ENCODE data around the gene WWP2. TPM values are rescaled to one million over a fixed set of nuclear protein-coding genes. Genes with fewer than 3 reads are reported as not detected.

The WWP2 gene
- total RNA-seq, 1 donor from 2014 or later = 76.6 TPM

- intact Hi-C loops (cut with micrococcal nuclease) = no loop called here
Measured at GRCh38 chr16:69888005-69888590, 126.0 kb downstream of the WWP2 start.

DNA sequence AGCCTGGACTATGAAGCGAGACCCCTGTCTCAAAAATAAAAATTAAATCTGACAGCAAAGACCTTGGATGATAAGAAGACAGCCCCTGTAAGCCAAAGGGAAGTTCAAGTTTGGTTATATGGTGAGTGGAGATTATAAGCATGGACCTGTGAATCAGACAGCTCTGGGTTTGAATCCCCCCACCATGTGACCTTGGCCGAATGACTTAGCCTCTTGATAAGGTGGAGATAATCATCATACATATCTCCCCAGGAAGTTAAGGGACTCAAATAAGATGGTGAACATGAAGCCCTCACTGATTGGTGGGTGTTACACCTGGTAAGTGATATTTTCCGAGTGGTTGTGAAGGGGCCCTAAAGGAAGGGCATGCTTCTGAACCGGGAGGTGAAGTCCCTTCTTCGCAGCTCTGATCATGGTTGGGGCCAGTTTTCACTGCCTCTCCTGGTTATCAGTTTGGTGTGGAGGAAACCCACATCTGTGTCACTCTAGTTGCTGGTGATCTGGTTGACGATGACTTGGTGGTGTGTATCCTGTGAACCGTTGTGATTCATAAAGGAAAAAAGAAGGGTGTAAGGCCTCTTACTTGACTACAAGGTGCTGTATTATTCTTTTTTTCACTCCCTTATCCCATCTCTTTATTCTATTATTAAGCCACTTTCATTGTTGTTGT is 127.3 kb downstream of the WWP2 start:
- intact Hi-C loops (cut with micrococcal nuclease) = no loop called here

DNA sequence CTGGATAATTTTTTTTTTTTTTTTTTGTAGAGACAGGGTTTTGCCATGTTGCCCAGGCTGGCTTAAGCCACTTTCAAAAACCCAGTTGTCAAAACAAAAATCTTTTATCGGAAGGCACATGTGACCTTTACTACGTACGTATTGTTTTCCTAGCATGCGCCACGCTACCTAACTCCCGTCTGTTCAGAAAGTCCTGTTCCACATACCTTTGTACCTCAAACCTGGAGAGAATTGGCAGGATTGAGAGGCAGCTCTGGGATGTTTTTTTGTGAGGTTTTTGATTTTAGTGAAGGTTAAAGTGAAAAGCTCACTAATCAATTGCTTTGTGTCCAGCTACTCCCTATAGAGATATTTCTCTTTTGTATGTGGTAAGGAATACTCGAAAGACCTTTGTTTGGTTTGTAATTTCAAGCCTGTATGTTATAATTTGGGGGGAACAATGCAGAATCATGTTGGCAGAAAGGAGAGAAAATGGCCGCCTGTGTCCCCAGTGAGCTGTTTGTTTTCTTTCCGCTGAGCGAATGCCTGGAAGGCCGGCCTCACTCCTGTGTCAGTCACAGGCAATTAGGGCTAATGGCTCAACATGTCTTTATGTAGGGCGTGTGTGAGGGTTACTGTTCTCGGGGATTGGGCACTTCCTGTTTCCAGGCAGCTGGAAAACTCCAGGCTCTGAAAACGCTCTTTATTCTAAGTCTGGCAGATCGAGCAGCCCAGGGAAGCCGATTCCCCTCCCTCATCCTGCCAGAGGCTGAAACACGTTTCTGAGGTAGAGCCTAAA is 128.2 kb downstream of the WWP2 start:
- intact Hi-C loops (cut with micrococcal nuclease) = no loop called here

DNA sequence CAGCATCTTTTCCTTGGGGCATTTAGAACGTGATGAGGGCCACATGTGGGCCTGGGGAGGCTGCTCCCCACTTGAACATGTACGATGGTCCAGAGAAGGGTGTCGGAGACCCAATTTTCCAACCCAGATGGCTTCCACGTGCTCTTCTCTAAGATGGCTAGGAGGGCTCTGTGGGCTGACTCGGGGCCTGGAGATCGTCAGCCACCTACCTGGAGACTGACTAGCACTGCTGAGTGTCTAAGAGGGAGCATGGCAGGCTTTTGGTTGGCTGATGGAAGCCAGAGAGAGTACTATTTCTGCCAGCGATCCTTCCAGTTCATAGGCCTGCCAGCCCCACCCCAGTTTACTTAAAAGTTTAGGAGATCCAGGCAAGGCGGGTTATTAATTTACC is 128.8 kb downstream of the WWP2 start:
- intact Hi-C loops (cut with micrococcal nuclease) = no loop called here

DNA sequence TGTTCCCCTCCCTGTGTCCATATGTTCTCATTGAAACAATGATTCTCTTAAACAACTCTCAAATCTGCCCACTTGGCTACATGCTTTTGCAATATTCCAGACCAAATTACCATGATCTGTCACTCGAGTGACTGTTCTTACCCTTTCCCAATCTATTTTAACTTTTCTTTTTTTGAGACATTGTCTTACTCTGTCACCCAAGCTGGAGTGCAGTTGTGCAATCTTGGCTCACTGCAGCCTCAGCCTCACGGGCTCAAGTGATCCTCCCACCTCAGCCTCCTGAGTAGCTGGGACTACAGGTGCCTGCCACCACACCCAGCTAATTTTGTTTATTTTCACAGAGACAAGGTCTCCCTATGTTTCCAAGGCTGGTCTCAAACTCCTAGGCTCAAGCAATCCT is 130.2 kb downstream of the WWP2 start:
- intact Hi-C loops (cut with micrococcal nuclease) = no loop called here

DNA sequence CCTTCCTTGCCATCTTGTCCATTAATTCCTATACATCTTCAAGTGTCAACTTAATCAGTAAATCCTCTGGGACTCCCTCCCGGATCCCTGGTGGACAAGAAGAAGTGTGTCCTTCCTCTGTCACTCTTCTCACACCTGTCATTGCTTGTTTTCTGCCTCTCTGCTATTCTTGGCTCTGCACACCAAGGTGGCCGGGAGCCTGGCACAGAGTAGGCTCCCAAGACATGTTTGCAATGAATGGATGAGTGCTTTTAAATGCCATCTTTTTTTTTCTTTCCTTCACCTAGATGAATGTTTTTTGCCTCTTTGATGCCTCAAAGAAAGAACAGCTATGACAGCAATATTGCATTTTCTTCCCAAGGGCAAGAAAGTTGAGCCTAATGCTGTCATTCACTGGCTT is 131.0 kb downstream of the WWP2 start:
- intact Hi-C loops (cut with micrococcal nuclease) = no loop called here

DNA sequence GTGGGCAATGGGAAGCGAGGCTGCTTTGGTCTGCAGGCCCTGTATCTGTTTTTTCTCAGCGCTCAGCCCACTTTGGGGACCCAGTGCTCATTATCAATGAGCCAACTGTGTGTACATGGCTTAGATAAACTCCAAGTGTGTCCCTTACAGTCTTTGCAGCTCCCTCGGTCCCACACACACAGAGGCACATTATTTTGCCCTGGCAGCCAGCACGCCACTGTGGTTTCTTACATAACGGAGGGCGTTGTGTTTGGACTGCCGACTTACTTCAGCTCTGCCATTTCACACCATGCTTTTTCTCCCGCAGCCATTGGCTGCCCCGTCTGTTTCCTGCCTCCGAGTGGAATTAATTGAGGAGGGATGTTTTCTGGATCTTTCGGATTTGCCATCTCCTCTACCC is 132.5 kb downstream of the WWP2 start:
- intact Hi-C loops (cut with micrococcal nuclease) = no loop called here

DNA sequence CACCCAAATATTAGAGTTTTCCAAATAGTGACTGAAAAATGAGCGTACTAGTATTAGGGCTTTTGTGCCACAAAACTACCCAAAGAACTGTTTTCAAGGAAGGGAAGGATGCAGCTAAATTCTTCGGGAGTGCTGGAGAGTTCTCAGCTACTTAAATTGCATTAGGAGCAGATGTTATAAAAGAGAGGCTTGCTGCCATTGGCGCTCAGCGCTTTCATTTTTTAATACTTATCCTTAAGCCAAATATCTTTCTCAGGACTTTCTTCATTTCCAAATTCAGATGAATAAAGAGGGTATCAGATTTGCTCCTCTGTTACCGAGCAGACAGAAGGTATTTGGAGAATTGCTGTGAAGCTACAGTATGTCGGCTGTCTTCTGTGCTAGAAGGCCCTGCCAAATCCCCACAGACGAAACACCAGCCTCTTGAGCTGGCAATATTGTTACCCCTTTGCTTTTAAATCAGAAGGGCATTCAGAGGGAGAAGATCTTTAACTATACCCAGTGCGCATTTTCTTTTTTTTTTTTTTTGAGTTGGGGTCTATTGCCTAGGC is 141.8 kb downstream of the WWP2 start:
- intact Hi-C loops (cut with micrococcal nuclease) = no loop called here

GRCh38 chr16:69904495-69905170 is 142.5 kb downstream of the WWP2 start:
- intact Hi-C loops (cut with micrococcal nuclease) = no loop called here

- intact Hi-C loops (cut with micrococcal nuclease) = no loop called here
Measured at GRCh38 chr16:69905171-69905555, 143.0 kb downstream of the WWP2 start.

- intact Hi-C loops (cut with micrococcal nuclease) = no loop called here
Measured at GRCh38 chr16:69906838-69907401, 144.8 kb downstream of the WWP2 start.

DNA sequence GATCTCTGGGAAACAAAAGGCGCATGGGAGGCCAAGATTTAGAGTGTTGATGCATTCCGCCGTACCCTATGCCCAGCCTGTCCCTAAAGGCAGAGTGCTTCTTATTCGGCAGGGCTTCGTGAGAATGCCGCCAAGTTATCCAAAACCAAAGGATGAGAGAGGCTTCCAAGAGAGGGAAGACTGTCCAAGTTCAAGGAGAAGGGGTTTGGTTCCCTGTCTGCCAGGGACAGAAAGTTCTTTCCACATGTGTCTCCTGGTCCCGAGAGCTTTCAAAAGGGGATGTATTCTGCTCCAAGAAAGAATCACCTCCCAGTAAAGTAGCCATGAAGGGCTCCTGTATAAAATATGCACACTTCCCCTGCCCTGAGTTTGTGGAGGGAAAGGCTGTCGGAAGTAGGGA is 146.9 kb downstream of the WWP2 start:
- intact Hi-C loops (cut with micrococcal nuclease) = no loop called here

DNA sequence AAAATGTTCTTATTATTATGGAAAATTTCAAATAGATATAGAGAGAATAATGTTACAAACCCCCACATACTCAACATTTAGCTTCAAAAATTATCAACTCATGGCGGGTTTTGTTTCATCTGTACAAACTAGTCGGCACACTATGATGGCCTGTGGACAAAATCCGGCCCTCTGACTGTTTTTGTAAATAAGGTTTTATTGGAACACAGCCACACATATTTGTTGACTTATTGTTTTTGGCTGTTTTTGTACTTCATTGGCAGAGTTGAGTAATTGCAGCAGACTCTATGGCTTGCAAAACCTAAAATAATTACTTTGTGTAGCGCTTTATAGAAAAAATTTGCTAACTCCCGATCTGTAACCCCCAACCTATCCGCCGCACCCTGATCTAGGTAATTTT is 147.6 kb downstream of the WWP2 start:
- intact Hi-C loops (cut with micrococcal nuclease) = no loop called here

- intact Hi-C loops (cut with micrococcal nuclease) = no loop called here
Measured at GRCh38 chr16:69910964-69911363, 148.8 kb downstream of the WWP2 start.

GRCh38 chr16:69916462-69916861 is 154.3 kb downstream of the WWP2 start:
- intact Hi-C loops (cut with micrococcal nuclease) = no loop called here

DNA sequence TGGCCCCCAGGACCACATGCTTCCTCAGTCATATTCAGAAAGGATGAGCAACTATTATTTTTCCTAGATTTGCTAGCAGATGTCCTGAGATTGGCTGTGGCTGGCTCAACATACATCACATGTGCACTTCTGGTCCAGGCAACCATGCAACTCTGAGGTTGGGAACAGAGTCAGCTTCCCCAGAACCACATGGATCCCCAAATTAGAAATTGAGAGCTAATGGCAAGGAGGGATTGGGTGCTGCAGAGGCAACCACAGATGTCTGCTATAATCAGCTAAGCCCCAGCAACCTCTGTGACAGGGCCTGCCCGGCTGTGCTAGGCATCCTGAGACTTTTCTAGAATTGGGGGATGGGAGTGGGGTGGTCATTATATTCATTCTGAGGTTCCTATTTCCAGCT is 155.2 kb downstream of the WWP2 start:
- intact Hi-C loops (cut with micrococcal nuclease) = no loop called here

GRCh38 chr16:69917739-69918138 is 155.6 kb downstream of the WWP2 start:
- intact Hi-C loops (cut with micrococcal nuclease) = no loop called here

- intact Hi-C loops (cut with micrococcal nuclease) = no loop called here
Measured at GRCh38 chr16:69918241-69918640, 156.1 kb downstream of the WWP2 start.

DNA sequence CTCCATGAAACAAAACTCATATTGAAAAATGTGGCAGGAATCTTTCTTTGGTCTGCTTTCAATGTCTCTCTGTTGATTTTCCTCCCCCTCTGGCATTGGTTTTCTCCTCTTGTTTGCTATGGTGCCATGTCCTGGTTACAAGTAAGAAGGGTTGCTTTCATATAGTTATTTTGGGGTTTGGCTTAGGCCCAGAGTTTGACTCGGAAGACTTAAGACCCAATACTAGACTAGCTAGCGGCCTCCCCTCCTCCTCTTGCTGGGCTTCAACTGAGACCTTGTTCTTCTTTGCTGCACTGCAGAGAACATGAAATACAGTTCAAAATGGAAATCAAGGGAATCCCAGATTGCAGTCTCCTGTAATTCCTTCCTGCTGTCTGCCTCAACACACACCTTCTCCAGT is 159.0 kb downstream of the WWP2 start:
- intact Hi-C loops (cut with micrococcal nuclease) = no loop called here

GRCh38 chr16:69922200-69922599 is 160.1 kb downstream of the WWP2 start:
- intact Hi-C loops (cut with micrococcal nuclease) = no loop called here

- intact Hi-C loops (cut with micrococcal nuclease) = no loop called here
Measured at GRCh38 chr16:69924041-69924775, 162.1 kb downstream of the WWP2 start.
